ENCODE measurements around the gene SIPA1L3. TPM values are rescaled to one million over a fixed set of nuclear protein-coding genes. Genes with fewer than 3 reads are reported as not detected.

The SIPA1L3 gene
- total RNA-seq, 1 donor from 2014 or later: 27.1 TPM

GRCh38 chr19:38105574-38105973 is 198.6 kb downstream of the SIPA1L3 start:
- no peaks in the 10 kb centered on the region for H3K4me1 ChIP-seq
- H3K4me3 ChIP-seq: no peak overlapping the region
- no peak for TF ChIP-seq CTCF (IDR thresholded peaks at IDR 0.05)
- DNase-seq (ENCODE audit: low spot score in 2 of 2): no peak
- intact Hi-C loops (cut with DNase I): no loop called here
- H3K27me3 ChIP-seq: no peaks in the 10 kb centered on the region
- H3K27ac ChIP-seq: no peak overlapping the region
- H3K9me3 ChIP-seq: no peaks in the 10 kb centered on the region
- peaks cover 12 to 69% of the 10 kb centered on the region in 2 donors for H3K36me3 ChIP-seq

GRCh38 chr19:38107129-38107528 is 200.1 kb downstream of the SIPA1L3 start:
- no peaks in the 10 kb centered on the region for H3K9me3 ChIP-seq
- H3K4me1 ChIP-seq: no peaks in the 10 kb centered on the region
- H3K4me3 ChIP-seq: no peak overlapping the region
- no peaks in the 10 kb centered on the region for H3K27me3 ChIP-seq
- H3K27ac ChIP-seq: no peak overlapping the region
- no peak for DNase-seq (ENCODE audit: low spot score in 2 of 2)
- H3K36me3 ChIP-seq: peaks cover 8 to 69% of the 10 kb centered on the region in 2 donors
- intact Hi-C loops (cut with DNase I): no loop called here
- TF ChIP-seq CTCF (IDR thresholded peaks at IDR 0.05): no peak

- no peak for DNase-seq (ENCODE audit: low spot score in 2 of 2)
- Histone ChIP-seq H3K4me1 (no peaks in the 10 kb centered on the region), H3K27me3 (no peaks in the 10 kb centered on the region), H3K4me3 (no peak overlapping the region), H3K36me3 (peaks cover 8 to 64% of the 10 kb centered on the region in 2 donors), H3K27ac (no peak overlapping the region), H3K9me3 (no peaks in the 10 kb centered on the region)
- TF ChIP-seq CTCF (IDR thresholded peaks at IDR 0.05): no peak
- intact Hi-C loops (cut with DNase I): no loop called here
Measured at GRCh38 chr19:38111898-38112297, 204.9 kb downstream of the SIPA1L3 start.

GRCh38 chr19:38114651-38115050 is 207.6 kb downstream of the SIPA1L3 start:
- no peak overlapping the region for H3K4me3 ChIP-seq
- no peaks in the 10 kb centered on the region for H3K27me3 ChIP-seq
- intact Hi-C loops (cut with DNase I): no loop called here
- TF ChIP-seq CTCF (IDR thresholded peaks at IDR 0.05): no peak
- H3K9me3 ChIP-seq: no peaks in the 10 kb centered on the region
- no peak for DNase-seq (ENCODE audit: low spot score in 2 of 2)
- no peak overlapping the region for H3K27ac ChIP-seq
- H3K36me3 ChIP-seq: peaks cover 11 to 58% of the 10 kb centered on the region in 2 donors
- H3K4me1 ChIP-seq: no peaks in the 10 kb centered on the region

DNA sequence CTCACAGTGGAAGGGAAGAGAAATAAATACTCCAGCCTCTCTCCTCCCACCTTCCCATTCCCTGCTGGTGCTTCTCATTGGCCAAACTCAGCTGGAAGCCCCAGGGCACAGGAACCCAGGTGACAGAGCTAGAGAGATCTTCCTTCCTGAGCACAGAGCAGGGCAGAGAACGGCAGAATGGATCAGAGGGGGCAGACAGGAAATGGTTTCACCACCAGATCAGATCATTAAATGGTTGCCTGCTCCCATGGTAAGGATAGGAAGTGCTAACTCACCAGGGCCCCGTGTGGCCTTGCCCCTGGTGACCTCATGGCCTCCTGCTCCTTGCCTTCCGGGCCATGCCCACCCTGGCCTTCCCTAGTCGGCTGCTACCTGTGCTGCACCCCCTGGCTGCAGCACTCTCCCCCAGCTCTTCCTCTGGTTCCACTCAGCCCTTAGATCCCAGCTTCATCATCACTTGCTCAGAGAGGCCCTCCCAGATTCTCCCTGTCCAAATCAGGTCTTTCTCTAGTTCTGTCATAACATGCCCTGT is 208.3 kb downstream of the SIPA1L3 start:
- intact Hi-C loops (cut with DNase I): no loop called here
- no peak for TF ChIP-seq CTCF (IDR thresholded peaks at IDR 0.05)
- Histone ChIP-seq H3K36me3 (peaks cover 15 to 59% of the 10 kb centered on the region in 2 donors), H3K4me3 (no peak overlapping the region), H3K27ac (no peak overlapping the region), H3K4me1 (no peaks in the 10 kb centered on the region), H3K9me3 (peaks cover 0 to 4% of the 10 kb centered on the region in 2 donors), H3K27me3 (no peaks in the 10 kb centered on the region)
- no peak for DNase-seq (ENCODE audit: low spot score in 2 of 2)

- no peak overlapping the region for H3K27ac ChIP-seq
- no peak for DNase-seq (ENCODE audit: low spot score in 2 of 2)
- no peak for TF ChIP-seq CTCF (IDR thresholded peaks at IDR 0.05)
- H3K36me3 ChIP-seq: peaks cover 19 to 48% of the 10 kb centered on the region in 2 donors
- peaks cover 0 to 6% of the 10 kb centered on the region in 2 donors for H3K9me3 ChIP-seq
- H3K4me3 ChIP-seq: no peak overlapping the region
- no peaks in the 10 kb centered on the region for H3K27me3 ChIP-seq
- intact Hi-C loops (cut with DNase I): no loop called here
- H3K4me1 ChIP-seq: no peaks in the 10 kb centered on the region
Measured at GRCh38 chr19:38118176-38118575, 211.2 kb downstream of the SIPA1L3 start.
